HepG2 (cell line): ENCODE results near the gene DGAT2. TPM values are rescaled to one million over a fixed set of nuclear protein-coding genes. Genes with fewer than 3 reads are reported as not detected.
A peak's percentile ranks its signal among the peaks of the same experiment; 100 is the strongest.

Source experiments
- AGO2 ChIP-seq: fragments of 200-400 bp; formaldehyde crosslinking; optimal IDR thresholded peaks from 2 replicates; pipeline ENCODE3; 2017; ENCODE audit warnings: mild to moderate bottlenecking, low read depth, low read length, moderate library complexity
- DR1 ChIP-seq: sonication (generic); formaldehyde crosslinking; IDR thresholded peaks from 2 replicates; pipeline ENCODE4 v1.8.0; 2021; ENCODE audit warnings: mild to moderate bottlenecking, missing genetic modification reagents, inconsistent platforms
- ERF ChIP-seq: IDR thresholded peaks from 2 replicates; pipeline ENCODE4 v1.6.1; 2018; ENCODE audit warnings: missing biosample characterization, missing genetic modification reagents
- FOXC1 ChIP-seq: sonication (generic); formaldehyde crosslinking; IDR thresholded peaks from 2 replicates; pipeline ENCODE4 v1.8.0; 2022; ENCODE audit warnings: mild to moderate bottlenecking, missing genetic modification reagents, borderline replicate concordance
- KMT2A ChIP-seq: sonication (generic); formaldehyde crosslinking; IDR thresholded peaks from 2 replicates; pipeline ENCODE4 v1.4.0; 2020; ENCODE audit warnings: missing genetic modification reagents
- PHF8 ChIP-seq: sonication (generic); formaldehyde crosslinking; IDR thresholded peaks from 2 replicates; pipeline ENCODE4 v1.5.0; 2020; ENCODE audit warnings: missing genetic modification reagents
- POLR2G ChIP-seq: fragments of 200-400 bp; formaldehyde crosslinking; IDR thresholded peaks from 2 replicates; pipeline ENCODE4 v1.6.1; 2018; ENCODE audit warnings: mild to moderate bottlenecking, low read depth, low read length, moderate library complexity
- TARDBP ChIP-seq: sonication (generic); formaldehyde crosslinking; IDR thresholded peaks from 2 replicates; pipeline ENCODE4 v1.8.0; 2022; ENCODE audit warnings: mild to moderate bottlenecking, missing genetic modification reagents
- ZFY ChIP-seq: sonication (generic); formaldehyde crosslinking; IDR thresholded peaks from 2 replicates; pipeline ENCODE4 v1.4.0; 2020; ENCODE audit warnings: missing genetic modification reagents
- ZMYM2 ChIP-seq: sonication (generic); formaldehyde crosslinking; IDR thresholded peaks from 2 replicates; pipeline ENCODE4 v1.8.0; 2022; ENCODE audit warnings: mild to moderate bottlenecking, missing genetic modification reagents
- ZNF143 ChIP-seq: sonication (generic); formaldehyde crosslinking; IDR thresholded peaks from 2 replicates; pipeline ENCODE4 v1.4.0; 2020; ENCODE audit warnings: missing genetic modification reagents
- ZNF263 ChIP-seq: sonication (generic); formaldehyde crosslinking; IDR thresholded peaks from 2 replicates; pipeline ENCODE4 v1.4.0; 2020; ENCODE audit warnings: missing genetic modification reagents
- ZNF33B ChIP-seq: sonication (generic); formaldehyde crosslinking; IDR thresholded peaks from 2 replicates; pipeline ENCODE4 v1.5.1; 2020; ENCODE audit warnings: mild to moderate bottlenecking, missing genetic modification reagents
- ZNF34 ChIP-seq: sonication (generic); formaldehyde crosslinking; IDR thresholded peaks from 2 replicates; pipeline ENCODE4 v1.4.0; 2020; ENCODE audit warnings: mild to moderate bottlenecking, missing genetic modification reagents, borderline replicate concordance
- ZNF563 ChIP-seq: sonication (generic); formaldehyde crosslinking; IDR thresholded peaks from 2 replicates; pipeline ENCODE4 v1.8.0; 2022; ENCODE audit warnings: mild to moderate bottlenecking, moderate library complexity, missing genetic modification reagents
- ZNF589 ChIP-seq: sonication (generic); formaldehyde crosslinking; conservative IDR thresholded peaks from 2 replicates; pipeline ENCODE4 v1.8.0; 2022; ENCODE audit warnings: mild to moderate bottlenecking, moderate library complexity, missing genetic modification reagents
- ZNF782 ChIP-seq: sonication (generic); formaldehyde crosslinking; IDR thresholded peaks from 2 replicates; pipeline ENCODE4 v1.4.0; 2020; ENCODE audit warnings: missing genetic modification reagents, mild to moderate bottlenecking, borderline replicate concordance
- polyA plus RNA-seq, 8 experiments: library from polyadenylated mRNA; depleted of rRNA in 3 of 8; stranded (reverse) in 7 of 8; unstranded in 1 of 8; fragments of >200 nt; fragmentation: Illumina TruSeq in 4 of 8; extraction: Trizol in 4 of 8; gene quantifications; 2 replicates each; pipeline versions ENCODE4 v1.2.1 to v1.2.3, GENCODE V29; 2011 to 2016; ENCODE audit warnings: low read depth in 4 of 8, missing spikeins in 1 of 8, mixed read lengths in 1 of 8; ENCODE audit not compliant: insufficient read depth in 1 of 8
- total RNA-seq, 5 experiments: library from RNA; depleted of rRNA; stranded (reverse); fragments of >200 nt; fragmentation: Illumina TruSeq; extraction: Trizol; gene quantifications; 2 replicates each; pipeline ENCODE4 v1.2.3, GENCODE V29; 2016; ENCODE audit warnings: low read depth in 1 of 5
- TF ChIP-seq, protein P1 (sequence below): sonication (generic); formaldehyde crosslinking; IDR thresholded peaks from 2 replicates; pipeline ENCODE4 v1.4.0; 2020; ENCODE audit warnings: missing genetic modification reagents
- TF ChIP-seq, protein P2 (sequence below): sonication (generic); formaldehyde crosslinking; IDR thresholded peaks from 2 replicates; pipeline ENCODE4 v1.5.0; 2020; ENCODE audit warnings: mild to moderate bottlenecking, missing genetic modification reagents
- TF ChIP-seq, protein P3 (sequence below): sonication (generic); formaldehyde crosslinking; IDR thresholded peaks from 2 replicates; pipeline ENCODE4 v1.5.0; 2020; ENCODE audit warnings: mild to moderate bottlenecking, low read depth, missing genetic modification reagents, borderline replicate concordance
- TF ChIP-seq, protein P4 (sequence below), 2 experiments: sonication (generic) in 1 of 2; formaldehyde crosslinking in 1 of 2; IDR thresholded peaks; 2 replicates each; pipeline versions ENCODE4 v1.4.0 to v1.6.1; 2018 to 2020; ENCODE audit warnings: missing genetic modification reagents in 2 of 2, borderline replicate concordance in 1 of 2, low read depth in 1 of 2, mild to moderate bottlenecking in 1 of 2, missing biosample characterization in 1 of 2

DGAT2 gene
- total and polyA plus RNA-seq, 2 of the 13 experiments (the other 11 are each of a cell fraction or from before 2014, with no cell fraction given): 39.0 to 65.6 TPM

DNA sequence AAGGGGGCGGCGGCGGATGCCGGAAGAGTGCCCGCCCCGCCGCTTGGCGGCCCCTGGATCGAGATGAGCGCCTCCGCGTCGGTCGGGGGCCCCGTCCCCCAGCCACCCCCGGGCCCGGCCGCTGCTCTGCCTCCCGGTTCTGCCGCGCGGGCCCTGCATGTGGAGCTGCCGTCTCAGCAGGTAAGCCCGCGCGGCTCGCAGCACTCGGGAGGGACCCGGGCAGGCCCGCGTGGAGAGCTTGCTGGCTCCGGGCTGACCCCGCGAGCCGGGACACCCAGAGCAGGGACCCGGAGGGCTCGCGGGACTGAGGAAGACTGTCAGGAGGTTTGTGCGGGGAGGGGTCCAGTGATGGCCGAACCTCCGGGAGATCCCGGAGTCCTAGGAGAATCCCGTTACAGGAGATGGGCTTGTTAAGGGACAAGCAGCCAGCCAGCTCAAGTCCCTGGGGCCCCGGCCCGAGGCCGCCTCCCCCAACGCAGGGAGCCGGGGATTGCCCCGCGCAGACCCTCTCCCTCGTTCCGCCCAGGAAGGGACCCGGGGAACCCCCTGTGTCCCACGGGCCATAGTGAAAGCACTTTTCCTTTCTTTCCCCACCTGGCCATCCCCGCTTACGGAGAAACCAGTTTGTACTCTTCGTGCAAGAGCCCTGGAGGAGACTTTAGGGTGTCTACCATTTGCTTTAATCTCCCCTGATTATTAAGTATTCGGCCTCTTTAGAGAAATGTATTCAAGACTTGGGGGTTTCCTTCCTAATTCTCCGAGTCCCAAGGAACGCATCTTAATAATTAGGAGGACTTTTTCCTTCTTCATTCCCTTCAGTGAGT is 47.0 kb downstream of the DGAT2 start (continued):
- TF ChIP-seq, protein P1, sequence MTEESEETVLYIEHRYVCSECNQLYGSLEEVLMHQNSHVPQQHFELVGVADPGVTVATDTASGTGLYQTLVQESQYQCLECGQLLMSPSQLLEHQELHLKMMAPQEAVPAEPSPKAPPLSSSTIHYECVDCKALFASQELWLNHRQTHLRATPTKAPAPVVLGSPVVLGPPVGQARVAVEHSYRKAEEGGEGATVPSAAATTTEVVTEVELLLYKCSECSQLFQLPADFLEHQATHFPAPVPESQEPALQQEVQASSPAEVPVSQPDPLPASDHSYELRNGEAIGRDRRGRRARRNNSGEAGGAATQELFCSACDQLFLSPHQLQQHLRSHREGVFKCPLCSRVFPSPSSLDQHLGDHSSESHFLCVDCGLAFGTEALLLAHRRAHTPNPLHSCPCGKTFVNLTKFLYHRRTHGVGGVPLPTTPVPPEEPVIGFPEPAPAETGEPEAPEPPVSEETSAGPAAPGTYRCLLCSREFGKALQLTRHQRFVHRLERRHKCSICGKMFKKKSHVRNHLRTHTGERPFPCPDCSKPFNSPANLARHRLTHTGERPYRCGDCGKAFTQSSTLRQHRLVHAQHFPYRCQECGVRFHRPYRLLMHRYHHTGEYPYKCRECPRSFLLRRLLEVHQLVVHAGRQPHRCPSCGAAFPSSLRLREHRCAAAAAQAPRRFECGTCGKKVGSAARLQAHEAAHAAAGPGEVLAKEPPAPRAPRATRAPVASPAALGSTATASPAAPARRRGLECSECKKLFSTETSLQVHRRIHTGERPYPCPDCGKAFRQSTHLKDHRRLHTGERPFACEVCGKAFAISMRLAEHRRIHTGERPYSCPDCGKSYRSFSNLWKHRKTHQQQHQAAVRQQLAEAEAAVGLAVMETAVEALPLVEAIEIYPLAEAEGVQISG (CRISPR knock-in tag): 0 out of 2 replicates have a peak, but pooled peaks have one; percentile 4
- TF ChIP-seq, protein P2, sequence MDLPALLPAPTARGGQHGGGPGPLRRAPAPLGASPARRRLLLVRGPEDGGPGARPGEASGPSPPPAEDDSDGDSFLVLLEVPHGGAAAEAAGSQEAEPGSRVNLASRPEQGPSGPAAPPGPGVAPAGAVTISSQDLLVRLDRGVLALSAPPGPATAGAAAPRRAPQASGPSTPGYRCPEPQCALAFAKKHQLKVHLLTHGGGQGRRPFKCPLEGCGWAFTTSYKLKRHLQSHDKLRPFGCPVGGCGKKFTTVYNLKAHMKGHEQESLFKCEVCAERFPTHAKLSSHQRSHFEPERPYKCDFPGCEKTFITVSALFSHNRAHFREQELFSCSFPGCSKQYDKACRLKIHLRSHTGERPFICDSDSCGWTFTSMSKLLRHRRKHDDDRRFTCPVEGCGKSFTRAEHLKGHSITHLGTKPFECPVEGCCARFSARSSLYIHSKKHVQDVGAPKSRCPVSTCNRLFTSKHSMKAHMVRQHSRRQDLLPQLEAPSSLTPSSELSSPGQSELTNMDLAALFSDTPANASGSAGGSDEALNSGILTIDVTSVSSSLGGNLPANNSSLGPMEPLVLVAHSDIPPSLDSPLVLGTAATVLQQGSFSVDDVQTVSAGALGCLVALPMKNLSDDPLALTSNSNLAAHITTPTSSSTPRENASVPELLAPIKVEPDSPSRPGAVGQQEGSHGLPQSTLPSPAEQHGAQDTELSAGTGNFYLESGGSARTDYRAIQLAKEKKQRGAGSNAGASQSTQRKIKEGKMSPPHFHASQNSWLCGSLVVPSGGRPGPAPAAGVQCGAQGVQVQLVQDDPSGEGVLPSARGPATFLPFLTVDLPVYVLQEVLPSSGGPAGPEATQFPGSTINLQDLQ (CRISPR knock-in tag): 0 out of 2 replicates have a peak, but pooled peaks have one; percentile 51
- TF ChIP-seq ZNF263 (CRISPR knock-in tag) (0 out of 2 replicates have a peak, but pooled peaks have one; percentile 11), ZMYM2 (CRISPR knock-in tag) (no peak), ZNF589 (no peak), ERF (0 out of 2 replicates have a peak, but pooled peaks have one; percentile 9), ZNF563 (CRISPR knock-in tag) (0 out of 2 replicates have a peak, but pooled peaks have one; percentile 20), DR1 (CRISPR knock-in tag) (peak; percentile 13), TARDBP (CRISPR knock-in tag) (no peak), FOXC1 (CRISPR knock-in tag) (peak; percentile 5; the same call in 1 of the 2 replicates), POLR2G (0 out of 2 replicates have a peak, but pooled peaks have one; percentile 12), AGO2 (peak; percentile 75), ZNF33B (CRISPR knock-in tag) (no peak), ZNF782 (CRISPR knock-in tag) (0 out of 2 replicates have a peak, but pooled peaks have one; percentile 13), KMT2A (CRISPR knock-in tag) (0 out of 2 replicates have a peak, but pooled peaks have one; percentile 15), ZNF34 (CRISPR knock-in tag) (0 out of 2 replicates have a peak, but pooled peaks have one; percentile 63), PHF8 (CRISPR knock-in tag) (peak; percentile 57; the same call in 1 of the 2 replicates), ZNF143 (no peak), ZFY (CRISPR knock-in tag) (peak; percentile 61)
- TF ChIP-seq, protein P3, sequence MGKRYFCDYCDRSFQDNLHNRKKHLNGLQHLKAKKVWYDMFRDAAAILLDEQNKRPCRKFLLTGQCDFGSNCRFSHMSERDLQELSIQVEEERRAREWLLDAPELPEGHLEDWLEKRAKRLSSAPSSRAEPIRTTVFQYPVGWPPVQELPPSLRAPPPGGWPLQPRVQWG (CRISPR knock-in tag): no peak
- TF ChIP-seq, protein P4, sequence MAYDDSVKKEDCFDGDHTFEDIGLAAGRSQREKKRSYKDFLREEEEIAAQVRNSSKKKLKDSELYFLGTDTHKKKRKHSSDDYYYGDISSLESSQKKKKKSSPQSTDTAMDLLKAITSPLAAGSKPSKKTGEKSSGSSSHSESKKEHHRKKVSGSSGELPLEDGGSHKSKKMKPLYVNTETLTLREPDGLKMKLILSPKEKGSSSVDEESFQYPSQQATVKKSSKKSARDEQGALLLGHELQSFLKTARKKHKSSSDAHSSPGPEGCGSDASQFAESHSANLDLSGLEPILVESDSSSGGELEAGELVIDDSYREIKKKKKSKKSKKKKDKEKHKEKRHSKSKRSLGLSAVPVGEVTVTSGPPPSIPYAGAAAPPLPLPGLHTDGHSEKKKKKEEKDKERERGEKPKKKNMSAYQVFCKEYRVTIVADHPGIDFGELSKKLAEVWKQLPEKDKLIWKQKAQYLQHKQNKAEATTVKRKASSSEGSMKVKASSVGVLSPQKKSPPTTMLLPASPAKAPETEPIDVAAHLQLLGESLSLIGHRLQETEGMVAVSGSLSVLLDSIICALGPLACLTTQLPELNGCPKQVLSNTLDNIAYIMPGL (CRISPR knock-in tag; IDR thresholded peaks at IDR 0.05; ENCODE audit: borderline replicate concordance in 1 of 2, low read depth in 1 of 2): peak in 1 of 2 experiments; percentile 51; a peak in 2 of 4 replicates
